Omental fat pad (tissue), 4 donors: ENCODE data around the gene DPH6. TPM values are rescaled to one million over a fixed set of nuclear protein-coding genes. Genes with fewer than 3 reads are reported as not detected.
"Not testable (repeated sequence)": the region's sequence is repeated elsewhere in the genome, so short reads cannot be mapped to it uniquely, and the experiment has no call there.

Experiments used
- ATAC-seq: fragments of 150-250 bp; one replicate; pipeline ENCODE4 v1.9.1; 2016; ENCODE audit warnings: mild to moderate bottlenecking, moderate library complexity; ENCODE audit not compliant: low FRiP score
- DNase-seq: peaks from one replicate; pipeline ENCODE4 v3.0.0-alpha.2; 2019; ENCODE audit warnings: low spot score
- CTCF ChIP-seq, 3 donors: fragments of 450-650 bp; IDR thresholded peaks; one replicate each; pipeline ENCODE4 v1.5.1; 2016 to 2017; ENCODE audit warnings: antibody characterized with exemption in 3 of 3, mild to moderate bottlenecking in 3 of 3, moderate library complexity in 2 of 3
- total RNA-seq, 4 donors: library from RNA; depleted of rRNA; stranded (reverse); fragments of >200 nt; gene quantifications; one replicate each; pipeline ENCODE4 v1.1.0, GENCODE V29; 2016

DPH6 gene, protein sequence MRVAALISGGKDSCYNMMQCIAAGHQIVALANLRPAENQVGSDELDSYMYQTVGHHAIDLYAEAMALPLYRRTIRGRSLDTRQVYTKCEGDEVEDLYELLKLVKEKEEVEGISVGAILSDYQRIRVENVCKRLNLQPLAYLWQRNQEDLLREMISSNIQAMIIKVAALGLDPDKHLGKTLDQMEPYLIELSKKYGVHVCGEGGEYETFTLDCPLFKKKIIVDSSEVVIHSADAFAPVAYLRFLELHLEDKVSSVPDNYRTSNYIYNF
- 10 to 100 TPM; 10.1 to 27.9 (median 13.7) TPM for total RNA-seq

- DNase-seq (peak; percentile 40), ATAC-seq (peak; percentile 87)
- no peak for TF ChIP-seq CTCF (IDR thresholded peaks at IDR 0.05)
Measured at GRCh38 chr15:35545824-35546510, at the start of gene DPH6. TSS of gene DPH6 (minus strand) at chr15:35546165. CDS start at chr15:35546141, 24 bp downstream.

DNA sequence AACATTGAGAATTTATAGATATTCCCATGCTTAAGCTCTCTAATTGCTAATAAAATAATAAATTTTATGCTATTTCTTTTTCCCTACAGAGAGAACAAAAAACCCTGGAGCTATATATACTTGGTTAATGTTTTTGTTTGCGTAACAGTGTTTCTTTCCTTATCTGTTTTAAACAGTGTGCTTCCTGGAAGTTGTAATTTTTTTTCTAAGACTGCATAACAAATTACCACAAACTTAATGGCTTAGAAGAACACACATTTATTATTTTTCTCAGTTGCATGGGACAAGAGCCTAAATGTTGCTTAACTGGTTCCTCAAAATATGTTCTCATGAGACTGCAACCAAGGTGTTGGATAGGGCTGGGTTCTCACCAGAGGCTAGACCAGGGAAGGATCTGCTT lies 49.7 kb upstream of the DPH6 start:
- ATAC-seq, result no peak
- no peak for TF ChIP-seq CTCF (IDR thresholded peaks at IDR 0.05)
- no peak for DNase-seq

DNA sequence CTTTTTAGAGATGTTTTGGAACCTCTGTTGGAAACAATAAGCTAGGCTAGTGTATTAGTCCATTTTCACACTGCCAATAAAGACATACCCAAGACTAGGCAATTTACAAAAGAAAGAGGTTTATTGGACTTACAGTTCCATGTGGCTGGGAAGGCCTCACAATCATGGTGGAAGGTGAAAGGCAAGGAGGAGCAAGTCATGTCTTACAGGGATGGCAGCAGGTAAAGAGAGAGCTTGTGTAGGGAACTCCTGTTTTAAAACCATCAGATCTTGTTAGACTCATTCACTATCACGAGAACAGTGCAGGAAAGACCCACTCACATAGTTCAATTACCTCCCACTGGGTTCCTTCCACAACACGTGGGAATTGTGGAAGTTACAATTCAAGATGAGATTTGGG lies 46.0 kb upstream of the DPH6 start:
- ATAC-seq, DNase-seq: not testable (repeated sequence)

GRCh38 chr15:35583863-35584528 lies 38.0 kb upstream of the DPH6 start:
- no peak for DNase-seq
- ATAC-seq, result peak; percentile 78
- no peak for TF ChIP-seq CTCF (IDR thresholded peaks at IDR 0.05)

- ATAC-seq, result no peak
- no peak for DNase-seq
- no peak for TF ChIP-seq CTCF (IDR thresholded peaks at IDR 0.05)
Measured at GRCh38 chr15:35580606-35581005, 34.6 kb upstream of the DPH6 start.

DNA sequence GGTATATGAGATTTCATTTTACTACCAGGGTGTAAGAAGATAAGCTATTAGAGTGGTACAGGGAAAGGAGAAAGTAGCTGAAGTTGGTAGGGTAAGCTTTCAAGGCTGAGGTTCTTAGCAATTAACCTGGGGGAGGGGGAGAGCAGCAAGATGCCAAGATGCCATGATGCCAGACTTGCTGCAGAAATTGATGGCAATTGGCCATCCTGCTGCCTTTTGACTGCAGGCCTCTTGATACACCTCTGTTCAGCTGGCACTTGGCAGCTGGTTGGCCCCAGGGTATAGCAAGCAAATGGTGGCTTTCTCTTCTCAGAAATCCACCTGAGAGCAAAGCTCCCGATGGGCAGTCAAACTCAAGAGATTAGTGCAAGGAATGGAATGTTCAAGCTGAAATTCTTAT lies 21.4 kb upstream of the DPH6 start:
- TF ChIP-seq CTCF (IDR thresholded peaks at IDR 0.05), result no peak
- no peak for DNase-seq
- no peak for ATAC-seq

- TF ChIP-seq CTCF (IDR thresholded peaks at IDR 0.05), result no peak
- ATAC-seq (no peak), DNase-seq (no peak)
Measured at GRCh38 chr15:35566991-35567390, 21.0 kb upstream of the DPH6 start.
